ENCODE results near the gene MYO1B. TPM values are rescaled to one million over a fixed set of nuclear protein-coding genes. Genes with fewer than 3 reads are reported as not detected.

The MYO1B gene
- total RNA-seq, 1 experiment from 2014 or later: 43.2 TPM

DNA sequence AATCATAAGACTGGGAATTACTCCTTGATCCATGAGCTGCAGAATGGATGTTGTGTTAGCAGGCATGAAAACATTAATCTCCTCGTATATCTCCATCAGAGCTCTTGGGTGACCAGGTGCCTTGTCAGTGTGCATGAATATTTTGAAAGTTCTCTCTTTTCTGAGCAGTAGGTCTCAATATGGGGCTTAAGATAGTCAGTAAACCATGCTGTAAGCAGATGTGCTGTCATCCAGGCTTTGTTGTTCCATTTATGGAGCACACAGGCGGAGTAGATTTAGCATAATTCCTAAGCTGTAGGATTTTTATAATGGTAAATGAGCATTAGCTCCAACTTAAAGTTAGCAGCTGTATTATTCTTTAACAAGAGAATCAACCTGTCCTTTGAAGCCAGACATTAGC, 160.3 kb downstream of the MYO1B start:
- peaks cover 19% of the 10 kb centered on the region in 2 experiments for H3K4me1 Mint-ChIP-seq
- no peak overlapping the region for H3K4me3 Mint-ChIP-seq
- Histone ChIP-seq H2BK120ac (ENCODE audit: low read depth, low read length, poor library complexity, severe bottlenecking) (no peak overlapping the region), H3K56ac (ENCODE audit: insufficient read length, low read depth, low read length) (no peak overlapping the region), H3K27me3 (ENCODE audit: insufficient read depth, low read length) (no peaks in the 10 kb centered on the region), H3K4ac (ENCODE audit: low read depth, low read length) (no peak overlapping the region), H3K9ac (ENCODE audit: extremely low read depth, insufficient read length, low read length) (no peak overlapping the region), H3K23me2 (ENCODE audit: insufficient read length, low read depth, low read length, poor library complexity, severe bottlenecking) (no peaks in the 10 kb centered on the region), H3K79me1 (ENCODE audit: insufficient read depth, low read depth, low read length, poor library complexity, severe bottlenecking) (no peaks in the 10 kb centered on the region), H3K27ac (ENCODE audit: insufficient read length, low read depth, low read length) (no peak overlapping the region), H3K23ac (ENCODE audit: insufficient read length, low read depth, low read length) (no peak overlapping the region), H2BK12ac (ENCODE audit: insufficient read length, low read depth, low read length) (no peak overlapping the region), H3K9me3 (ENCODE audit: control insufficient read depth, low read depth, low read length) (no peaks in the 10 kb centered on the region), H3K14ac (ENCODE audit: insufficient read depth, low read length) (no peak overlapping the region), H3K4me1 (ENCODE audit: insufficient read depth, low read length) (peaks cover 2% of the 10 kb centered on the region; the same call in 1 of the 2 replicates), H4K8ac (replicated peaks; ENCODE audit: insufficient read length, low read depth, low read length) (no peak overlapping the region), H2AK5ac (ENCODE audit: insufficient read length, low read length) (no peak overlapping the region), H2BK15ac (ENCODE audit: low read depth, low read length) (no peak overlapping the region), H4K91ac (ENCODE audit: insufficient read length, low read depth, low read length) (no peak overlapping the region), H3K18ac (ENCODE audit: insufficient read length, low read depth, low read length) (no peak overlapping the region), H4K5ac (ENCODE audit: insufficient read length, low read depth, low read length) (no peak overlapping the region), H2BK5ac (ENCODE audit: insufficient read length, low read length) (no peak overlapping the region), H2AFZ (ENCODE audit: low read length) (no peak overlapping the region), H4K20me1 (ENCODE audit: control insufficient read depth, insufficient read depth, insufficient read length) (no peaks in the 10 kb centered on the region), H3K79me2 (ENCODE audit: insufficient read depth, low read length) (no peaks in the 10 kb centered on the region), H2BK20ac (ENCODE audit: low read depth, low read length, poor library complexity, severe bottlenecking) (no peak overlapping the region), H3K4me2 (ENCODE audit: insufficient read depth, insufficient read length, low read length) (no peak overlapping the region), H3T11ph (ENCODE audit: low read length) (no peak overlapping the region)
- DNase-seq: no peak
- peaks cover 7 to 44% (median 41%) of the 10 kb centered on the region in 3 experiments; a peak in 6 of 7 replicates for H3K36me3 Mint-ChIP-seq (ENCODE audit: insufficient read depth in 1 of 3, low read depth in 3 of 3)
- TF ChIP-seq, protein P1, sequence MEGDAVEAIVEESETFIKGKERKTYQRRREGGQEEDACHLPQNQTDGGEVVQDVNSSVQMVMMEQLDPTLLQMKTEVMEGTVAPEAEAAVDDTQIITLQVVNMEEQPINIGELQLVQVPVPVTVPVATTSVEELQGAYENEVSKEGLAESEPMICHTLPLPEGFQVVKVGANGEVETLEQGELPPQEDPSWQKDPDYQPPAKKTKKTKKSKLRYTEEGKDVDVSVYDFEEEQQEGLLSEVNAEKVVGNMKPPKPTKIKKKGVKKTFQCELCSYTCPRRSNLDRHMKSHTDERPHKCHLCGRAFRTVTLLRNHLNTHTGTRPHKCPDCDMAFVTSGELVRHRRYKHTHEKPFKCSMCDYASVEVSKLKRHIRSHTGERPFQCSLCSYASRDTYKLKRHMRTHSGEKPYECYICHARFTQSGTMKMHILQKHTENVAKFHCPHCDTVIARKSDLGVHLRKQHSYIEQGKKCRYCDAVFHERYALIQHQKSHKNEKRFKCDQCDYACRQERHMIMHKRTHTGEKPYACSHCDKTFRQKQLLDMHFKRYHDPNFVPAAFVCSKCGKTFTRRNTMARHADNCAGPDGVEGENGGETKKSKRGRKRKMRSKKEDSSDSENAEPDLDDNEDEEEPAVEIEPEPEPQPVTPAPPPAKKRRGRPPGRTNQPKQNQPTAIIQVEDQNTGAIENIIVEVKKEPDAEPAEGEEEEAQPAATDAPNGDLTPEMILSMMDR (conservative IDR thresholded peaks at IDR 0.05): no peak
- no peaks in the 10 kb centered on the region for H3K27me3 Mint-ChIP-seq (ENCODE audit: low read depth)
- H3K27ac Mint-ChIP-seq: peak overlapping the region in 1 of 3 experiments; percentile 46; a peak in 1 of 7 replicates
- no peaks in the 10 kb centered on the region for H3K9me3 Mint-ChIP-seq
- WGBS (ENCODE audit: extremely low coverage, insufficient read length, low lambda C conversion rate): no CpG with 5 or more reads among the region's 2 CpGs

Data from H9 (cell line).